A549 (cell line): ENCODE results near the gene TMEM120B. TPM values are rescaled to one million over a fixed set of nuclear protein-coding genes. Genes with fewer than 3 reads are reported as not detected.

Source experiments
- ATAC-seq, 2 experiments: fragments of 200-7000 bp in 1 of 2; fragments of >200 bp in 1 of 2; cut with Nextera tagmentation in 1 of 2; cut with Tn5 transposase in 1 of 2; 3 replicates each; pipeline versions ENCODE4 v1.8.0 to v1.9.1; 2018 to 2020; ENCODE audit warnings: mild to moderate bottlenecking in 1 of 2, moderate library complexity in 1 of 2
- CTCF ChIA-PET: fragments of 300-600 bp; sonication (Branson Sonifier 250); formaldehyde crosslinking; extraction: SDS; loops from one replicate; lab custom pipeline; 2021; ENCODE audit warnings: antibody characterized with exemption, inconsistent platforms; lab: Yijun Ruan, JAX
- POLR2A ChIA-PET: fragments of 350-600 bp; formaldehyde crosslinking; extraction: SDS; loops from one replicate; lab custom pipeline; 2021; ENCODE audit warnings: antibody characterized with exemption, inconsistent platforms; lab: Yijun Ruan, JAX
- DNase-seq, 2 experiments: peaks; one replicate each; pipeline versions ENCODE4 v3.0.0 to v3.0.0-alpha.2; 2011 to 2016; ENCODE audit warnings: low read depth in 1 of 2, low spot score in 1 of 2
- FAIRE-seq: peaks from 2 replicates; lab custom pipeline; 2011; peaks lifted over from hg19 to GRCh38; lab: Jason Lieb, UNC
- H3K27ac ChIP-seq, 2 experiments: fragments of >200 bp; sonication (Bioruptor Twin); formaldehyde crosslinking; 3 replicates each; pipeline ENCODE4 v1.5.1; 2016 to 2017
- H3K4me1 ChIP-seq: fragments of >200 bp; sonication (Bioruptor Twin); formaldehyde crosslinking; 3 replicates; pipeline ENCODE4 v1.6.1; 2016
- H3K4me2 ChIP-seq: fragments of >200 bp; sonication (Bioruptor Twin); formaldehyde crosslinking; 3 replicates; pipeline ENCODE4 v1.6.1; 2016
- H3K4me3 ChIP-seq: fragments of >200 bp; sonication (Bioruptor Twin); formaldehyde crosslinking; 3 replicates; pipeline ENCODE4 v1.5.1; 2016
- H3K9me3 ChIP-seq: fragments of >200 bp; sonication (Bioruptor Twin); formaldehyde crosslinking; 3 replicates; pipeline ENCODE4 v1.6.1; 2016
- BHLHE40 ChIP-seq: IDR thresholded peaks from 2 replicates; pipeline ENCODE4 v1.6.1; 2012; ENCODE audit warnings: low read depth, low read length, inconsistent platforms
- CBX8 ChIP-seq: fragments of 200-600 bp; sonication (generic); IDR thresholded peaks from 2 replicates; pipeline ENCODE4 v1.6.1; 2016
- CHD2 ChIP-seq: fragments of 150-350 bp; IDR thresholded peaks from 2 replicates; pipeline ENCODE4 v1.6.1; 2014; ENCODE audit warnings: low read length; ENCODE audit not compliant: partially characterized antibody
- EP300 ChIP-seq, 2 experiments: fragments of >200 bp; sonication (Bioruptor Twin); formaldehyde crosslinking; IDR thresholded peaks; 2 replicates in 1 of 2; 3 replicates in 1 of 2; pipeline ENCODE4 v1.6.1; 2016 to 2017
- ESRRA ChIP-seq: fragments of 150-350 bp; IDR thresholded peaks from 2 replicates; pipeline ENCODE4 v1.6.1; 2014; ENCODE audit warnings: mild to moderate bottlenecking, low read length, borderline replicate concordance
- FOSL2 ChIP-seq, 2 experiments: fragments of 450-650 bp in 1 of 2; fragments of >200 bp in 1 of 2; sonication (Bioruptor Twin) in 1 of 2; formaldehyde crosslinking; IDR thresholded peaks; 2 replicates each; pipeline versions ENCODE4 v1.5.0 to v1.6.1; 2016 to 2020; ENCODE audit warnings: mild to moderate bottlenecking in 1 of 2, moderate library complexity in 1 of 2
- GATA3 ChIP-seq: IDR thresholded peaks from 2 replicates; pipeline ENCODE4 v1.6.1; 2012; ENCODE audit warnings: borderline replicate concordance
- HOXA7 ChIP-seq: fragments of 250-450 bp; sonication (Bioruptor Pico); IDR thresholded peaks from 2 replicates; pipeline ENCODE4 v1.5.0; 2020; ENCODE audit warnings: mild to moderate bottlenecking, moderate library complexity
- HOXB5 ChIP-seq: fragments of 250-450 bp; sonication (Bioruptor Pico); IDR thresholded peaks from 2 replicates; pipeline ENCODE4 v1.5.0; 2020; ENCODE audit warnings: mild to moderate bottlenecking, moderate library complexity
- KDM5A ChIP-seq: fragments of 200-600 bp; sonication (generic); IDR thresholded peaks from 2 replicates; pipeline ENCODE4 v1.6.1; 2016; ENCODE audit warnings: antibody characterized with exemption, mild to moderate bottlenecking
- MAFK ChIP-seq: fragments of 450-650 bp; IDR thresholded peaks from 2 replicates; pipeline ENCODE4 v1.6.1; 2014; ENCODE audit not compliant: partially characterized antibody
- MAZ ChIP-seq: fragments of 150-350 bp; IDR thresholded peaks from 2 replicates; pipeline ENCODE4 v1.6.1; 2014; ENCODE audit warnings: antibody characterized with exemption, low read depth, low read length, borderline replicate concordance
- NFE2L2 ChIP-seq: fragments of 150-350 bp; conservative IDR thresholded peaks from 2 replicates; pipeline ENCODE4 v1.6.1; 2014; ENCODE audit warnings: low read length
- NR3C1 ChIP-seq: fragments of >200 bp; sonication (Bioruptor Twin); formaldehyde crosslinking; IDR thresholded peaks from 3 replicates; pipeline ENCODE4 v1.6.1; 2017
- PHF8 ChIP-seq: fragments of 200-600 bp; sonication (generic); IDR thresholded peaks from 2 replicates; pipeline ENCODE4 v1.6.1; 2016; ENCODE audit warnings: low read depth, mild to moderate bottlenecking, antibody characterized with exemption, moderate library complexity, borderline replicate concordance
- POLR2A ChIP-seq: IDR thresholded peaks from 2 replicates; pipeline ENCODE4 v1.6.1; 2012; ENCODE audit warnings: mild to moderate bottlenecking, low read length
- POLR2AphosphoS2 ChIP-seq: conservative IDR thresholded peaks from 2 replicates; pipeline ENCODE4 v1.6.1; 2012; ENCODE audit warnings: low read length, improper control_type of control experiment, inconsistent platforms
- RARB ChIP-seq: fragments of 250-450 bp; sonication (Bioruptor Pico); IDR thresholded peaks from 2 replicates; pipeline ENCODE4 v1.8.0; 2021; ENCODE audit warnings: mild to moderate bottlenecking, moderate library complexity
- RCOR1 ChIP-seq: fragments of 150-350 bp; IDR thresholded peaks from 2 replicates; pipeline ENCODE4 v1.6.1; 2014; ENCODE audit warnings: antibody characterized with exemption, low read length, low read depth
- RFX5 ChIP-seq: fragments of 450-650 bp; IDR thresholded peaks from 2 replicates; pipeline ENCODE4 v1.7.1; 2014; ENCODE audit warnings: antibody characterized with exemption, mild to moderate bottlenecking, moderate library complexity
- SREBF2 ChIP-seq: fragments of 450-650 bp; IDR thresholded peaks from 2 replicates; pipeline ENCODE4 v1.6.1; 2014; ENCODE audit warnings: mild to moderate bottlenecking, moderate library complexity
- TP53 ChIP-seq: fragments of 250-450 bp; sonication (Bioruptor Pico); IDR thresholded peaks from 2 replicates; pipeline ENCODE4 v1.5.0; 2021; ENCODE audit warnings: mild to moderate bottlenecking, moderate library complexity
- ZC3H11A ChIP-seq: fragments of 450-650 bp; IDR thresholded peaks from 2 replicates; pipeline ENCODE4 v1.6.1; 2014; ENCODE audit warnings: antibody characterized with exemption, mild to moderate bottlenecking
- ZFP36 ChIP-seq: fragments of 450-650 bp; IDR thresholded peaks from 2 replicates; pipeline ENCODE4 v1.6.1; 2014; ENCODE audit warnings: borderline replicate concordance; ENCODE audit not compliant: partially characterized antibody
- WGBS: methylation state at CpG from one replicate; pipeline ENCODE4 v1.1.6; 2017; ENCODE audit errors: missing lambda C conversion rate; 5-methylcytosine and 5-hydroxymethylcytosine counted together
- polyA plus RNA-seq, 4 experiments: library from polyadenylated mRNA; depleted of rRNA in 3 of 4; stranded (reverse); fragments of >200 nt; fragmentation: RNase III in 1 of 4; extraction: RNeasy Plus Mini Kit Qiagen cat#74134 plus additional on column Dnase treatment in 1 of 4; gene quantifications; 2 replicates in 3 of 4; 3 replicates in 1 of 4; pipeline ENCODE4 v1.2.3, GENCODE V29; 2011 to 2017
- TF ChIP-seq, protein P1 (sequence below): fragments of >200 bp; sonication (Bioruptor Twin); formaldehyde crosslinking; IDR thresholded peaks from 3 replicates; pipeline ENCODE4 v1.5.1; 2016
- TF ChIP-seq, protein P2 (sequence below): IDR thresholded peaks from 2 replicates; pipeline ENCODE4 v1.6.1; 2012
- TF ChIP-seq, protein P3 (sequence below): fragments of >200 bp; sonication (Bioruptor Twin); formaldehyde crosslinking; IDR thresholded peaks from 2 replicates; pipeline ENCODE4 v1.6.1; 2016
- TF ChIP-seq, protein P4 (sequence below): fragments of 450-650 bp; IDR thresholded peaks from 2 replicates; pipeline ENCODE4 v1.6.1; 2014; ENCODE audit warnings: antibody characterized with exemption

TMEM120B gene
- polyA plus RNA-seq, 2 of the 4 experiments (the other 2 are of a cell fraction), result 10.6 to 13.2 TPM

DNA sequence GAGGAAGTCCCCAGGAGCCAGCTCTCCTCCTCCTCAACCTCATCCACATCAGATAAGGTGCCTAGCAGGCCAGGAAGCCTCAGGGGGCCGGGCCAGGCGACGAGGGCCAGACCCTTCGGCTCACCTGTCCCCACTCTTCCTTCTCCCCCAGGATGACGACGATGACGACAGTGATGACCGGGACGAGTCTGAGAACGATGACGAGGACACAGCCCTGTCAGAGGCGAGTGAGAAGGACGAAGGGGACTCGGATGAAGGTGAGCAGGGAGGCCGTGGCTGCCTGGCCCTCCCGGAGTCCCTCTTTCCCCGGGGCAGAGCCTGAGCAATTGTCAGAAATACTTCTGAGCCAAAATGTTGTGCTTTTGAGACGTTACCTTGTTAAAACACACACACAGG, 105.1 kb downstream of the TMEM120B start:
- POLR2A ChIA-PET, result no interaction called here
- Histone ChIP-seq H3K9me3 (no peaks in the 10 kb centered on the region), H3K4me3 (no peak overlapping the region), H3K4me2 (no peak overlapping the region), H3K4me1 (peaks cover 13% of the 10 kb centered on the region), H3K27ac (no peak overlapping the region)
- DNase-seq, result no peak
- no peak for FAIRE-seq
- ATAC-seq, result no peak
- CTCF ChIA-PET, result interaction anchor here (72.2 kb wide), 1 partner anchor 32 kb away, joined by 2657 read pairs; the partner anchor contains the start of genes RHOF and SETD1B
- TF ChIP-seq NFE2L2 (no peak), HOXA7 (no peak), KDM5A (no peak), FOSL2 (IDR thresholded peaks at IDR 0.05) (no peak), FOSL2 (CRISPR knock-in tag; IDR thresholded peaks at IDR 0.05) (no peak), RARB (CRISPR knock-in tag) (no peak), EP300 (IDR thresholded peaks at IDR 0.05) (no peak), ESRRA (no peak), POLR2A (no peak), SREBF2 (no peak), CBX8 (no peak), MAZ (no peak), BHLHE40 (no peak), CHD2 (no peak), ZC3H11A (no peak), MAFK (no peak), GATA3 (no peak)
- TF ChIP-seq, protein P1, sequence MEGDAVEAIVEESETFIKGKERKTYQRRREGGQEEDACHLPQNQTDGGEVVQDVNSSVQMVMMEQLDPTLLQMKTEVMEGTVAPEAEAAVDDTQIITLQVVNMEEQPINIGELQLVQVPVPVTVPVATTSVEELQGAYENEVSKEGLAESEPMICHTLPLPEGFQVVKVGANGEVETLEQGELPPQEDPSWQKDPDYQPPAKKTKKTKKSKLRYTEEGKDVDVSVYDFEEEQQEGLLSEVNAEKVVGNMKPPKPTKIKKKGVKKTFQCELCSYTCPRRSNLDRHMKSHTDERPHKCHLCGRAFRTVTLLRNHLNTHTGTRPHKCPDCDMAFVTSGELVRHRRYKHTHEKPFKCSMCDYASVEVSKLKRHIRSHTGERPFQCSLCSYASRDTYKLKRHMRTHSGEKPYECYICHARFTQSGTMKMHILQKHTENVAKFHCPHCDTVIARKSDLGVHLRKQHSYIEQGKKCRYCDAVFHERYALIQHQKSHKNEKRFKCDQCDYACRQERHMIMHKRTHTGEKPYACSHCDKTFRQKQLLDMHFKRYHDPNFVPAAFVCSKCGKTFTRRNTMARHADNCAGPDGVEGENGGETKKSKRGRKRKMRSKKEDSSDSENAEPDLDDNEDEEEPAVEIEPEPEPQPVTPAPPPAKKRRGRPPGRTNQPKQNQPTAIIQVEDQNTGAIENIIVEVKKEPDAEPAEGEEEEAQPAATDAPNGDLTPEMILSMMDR, result no peak
- 96% methylated on average over 18 of the region's 18 CpGs for WGBS

DNA sequence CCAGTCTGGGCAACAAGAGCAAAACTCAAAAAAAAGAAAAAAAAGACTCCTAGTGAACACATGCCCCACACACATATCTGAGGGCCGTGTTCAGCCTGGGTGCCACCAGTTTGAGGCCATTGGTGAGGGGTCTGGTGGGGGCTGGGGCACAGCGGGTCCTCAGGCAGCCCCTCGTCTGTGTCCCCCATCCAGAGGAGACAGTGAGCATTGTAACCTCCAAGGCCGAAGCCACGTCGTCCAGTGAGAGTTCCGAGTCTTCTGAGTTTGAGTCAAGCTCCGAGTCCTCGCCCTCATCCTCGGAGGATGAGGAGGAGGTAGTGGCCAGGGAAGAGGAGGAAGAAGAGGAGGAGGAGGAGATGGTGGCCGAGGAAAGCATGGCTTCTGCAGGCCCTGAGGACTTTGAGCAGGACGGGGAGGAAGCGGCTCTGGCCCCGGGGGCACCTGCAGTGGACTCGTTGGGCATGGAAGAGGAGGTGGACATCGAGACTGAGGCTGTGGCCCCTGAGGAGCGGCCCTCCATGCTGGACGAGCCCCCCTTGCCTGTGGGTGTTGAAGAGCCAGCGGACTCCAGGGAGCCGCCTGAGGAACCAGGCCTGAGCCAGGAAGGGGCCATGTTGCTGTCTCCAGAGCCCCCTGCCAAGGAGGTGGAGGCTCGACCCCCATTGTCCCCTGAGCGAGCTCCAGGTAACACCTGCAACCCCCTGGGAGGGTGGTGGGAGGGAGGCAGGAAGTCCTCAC, 106.8 kb downstream of the TMEM120B start:
- POLR2A ChIA-PET, result no interaction called here
- Histone ChIP-seq H3K27ac (no peak overlapping the region), H3K4me3 (no peak overlapping the region), H3K4me2 (no peak overlapping the region), H3K9me3 (no peaks in the 10 kb centered on the region), H3K4me1 (no peaks in the 10 kb centered on the region)
- DNase-seq, result no peak
- CTCF ChIA-PET, result interaction anchor here (72.2 kb wide), 1 partner anchor 34 kb away, joined by 2657 read pairs; the partner anchor contains the start of genes RHOF and SETD1B
- WGBS, result 94% methylated on average over 21 of the region's 22 CpGs
- no peak for FAIRE-seq
- TF ChIP-seq, protein P2, sequence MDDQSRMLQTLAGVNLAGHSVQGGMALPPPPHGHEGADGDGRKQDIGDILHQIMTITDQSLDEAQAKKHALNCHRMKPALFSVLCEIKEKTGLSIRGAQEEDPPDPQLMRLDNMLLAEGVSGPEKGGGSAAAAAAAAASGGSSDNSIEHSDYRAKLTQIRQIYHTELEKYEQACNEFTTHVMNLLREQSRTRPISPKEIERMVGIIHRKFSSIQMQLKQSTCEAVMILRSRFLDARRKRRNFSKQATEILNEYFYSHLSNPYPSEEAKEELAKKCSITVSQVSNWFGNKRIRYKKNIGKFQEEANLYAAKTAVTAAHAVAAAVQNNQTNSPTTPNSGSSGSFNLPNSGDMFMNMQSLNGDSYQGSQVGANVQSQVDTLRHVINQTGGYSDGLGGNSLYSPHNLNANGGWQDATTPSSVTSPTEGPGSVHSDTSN, result no peak
- TF ChIP-seq PHF8 (no peak), ESRRA (no peak), FOSL2 (IDR thresholded peaks at IDR 0.05) (no peak), FOSL2 (CRISPR knock-in tag; IDR thresholded peaks at IDR 0.05) (no peak), RFX5 (no peak), RCOR1 (no peak), ZFP36 (no peak), TP53 (no peak), HOXB5 (CRISPR knock-in tag) (no peak), GATA3 (no peak), POLR2AphosphoS2 (no peak), NR3C1 (no peak), EP300 (IDR thresholded peaks at IDR 0.05) (no peak), HOXA7 (no peak)
- TF ChIP-seq, protein P3, sequence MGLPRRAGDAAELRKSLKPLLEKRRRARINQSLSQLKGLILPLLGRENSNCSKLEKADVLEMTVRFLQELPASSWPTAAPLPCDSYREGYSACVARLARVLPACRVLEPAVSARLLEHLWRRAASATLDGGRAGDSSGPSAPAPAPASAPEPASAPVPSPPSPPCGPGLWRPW, result no peak
- TF ChIP-seq, protein P1, result no peak
- TF ChIP-seq, protein P4, sequence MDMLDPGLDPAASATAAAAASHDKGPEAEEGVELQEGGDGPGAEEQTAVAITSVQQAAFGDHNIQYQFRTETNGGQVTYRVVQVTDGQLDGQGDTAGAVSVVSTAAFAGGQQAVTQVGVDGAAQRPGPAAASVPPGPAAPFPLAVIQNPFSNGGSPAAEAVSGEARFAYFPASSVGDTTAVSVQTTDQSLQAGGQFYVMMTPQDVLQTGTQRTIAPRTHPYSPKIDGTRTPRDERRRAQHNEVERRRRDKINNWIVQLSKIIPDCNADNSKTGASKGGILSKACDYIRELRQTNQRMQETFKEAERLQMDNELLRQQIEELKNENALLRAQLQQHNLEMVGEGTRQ, result no peak
- ATAC-seq, result no peak
